H1 (cell line): ENCODE data around the gene CST1. TPM values are rescaled to one million over a fixed set of nuclear protein-coding genes. Genes with fewer than 3 reads are reported as not detected.

ENCODE experiments used
- RXRA ChIP-seq: IDR thresholded peaks from 2 replicates; pipeline ENCODE4 v1.6.1; 2011; ENCODE audit warnings: low read depth, mild to moderate bottlenecking, low read length, moderate library complexity; ENCODE audit not compliant: insufficient read depth
- polyA plus RNA-seq, 7 experiments: library from polyadenylated mRNA; depleted of rRNA in 3 of 7; stranded (reverse) in 5 of 7; unstranded in 2 of 7; fragments of >200 nt in 5 of 7; fragments of 200-250 nt in 2 of 7; gene quantifications; 1 replicate in 5 of 7; 2 replicates in 1 of 7; 4 replicates in 1 of 7; pipeline versions ENCODE4 v1.2.1 to v1.2.3, GENCODE V29; 2011 to 2013; ENCODE audit warnings: missing spikeins in 2 of 7, mixed read lengths in 2 of 7
- total RNA-seq: library from RNA; stranded (reverse); fragmentation: NEBNext Ultra II Directional; extraction: Animal tissue kit (Norgen Biotek cat#: 25700); gene quantifications from 2 replicates; pipeline ENCODE4 v1.2.1, GENCODE V29; 2021

The CST1 gene
- total and polyA plus RNA-seq, 2 of the 8 experiments (the other 6 are each of a cell fraction or from before 2014, with no cell fraction given), result 2.3 to 2.9 TPM

- no peak for TF ChIP-seq RXRA
These were observed 44.1 kb upstream of the CST1 start (continued) for GRCh38 chr20:23794841-23795240.
